Endothelial cell of umbilical vein (primary cell): Measurements from ENCODE around the gene ARHGEF25. TPM values are rescaled to one million over a fixed set of nuclear protein-coding genes. Genes with fewer than 3 reads are reported as not detected.

ENCODE experiments used
- BruUV-seq: library from RNA; stranded (reverse); fragments of 400-500 nt; replicated peaks from 2 replicates; lab custom pipeline; 2021; lab: Mats Ljungman, UMichigan
- CTCF ChIA-PET: fragments of 300-600, 350-600 bp; sonication (Branson Sonifier 250); formaldehyde crosslinking; loops from one replicate; lab custom pipeline; 2021; ENCODE audit warnings: antibody characterized with exemption, inconsistent platforms; lab: Charles Lee
- POLR2A ChIA-PET: fragments of 300-600, 350-600 bp; sonication (Branson Sonifier 250); formaldehyde crosslinking; loops from one replicate; lab custom pipeline; 2021; ENCODE audit warnings: antibody characterized with exemption, inconsistent platforms; lab: Charles Lee
- DNase-seq: peaks from one replicate; pipeline ENCODE4 v3.0.0-alpha.2; 2011; ENCODE audit warnings: low read depth, low spot score
- FAIRE-seq: peaks from 2 replicates; lab custom pipeline; 2011; peaks lifted over from hg19 to GRCh38; lab: Jason Lieb, UNC
- H2AFZ ChIP-seq: 2 replicates; pipeline ENCODE4 v1.6.0; 2012; ENCODE audit warnings: low read depth, low read length, control low read depth, inconsistent platforms
- H3K27ac ChIP-seq: 2 replicates; pipeline ENCODE4 v1.5.1; 2011; ENCODE audit warnings: low read depth, mild to moderate bottlenecking, control low read depth, low read length, moderate library complexity; ENCODE audit not compliant: insufficient read depth
- H3K27me3 ChIP-seq, 2 experiments: 2 replicates each; pipeline versions ENCODE4 v1.6.0 to v1.6.1; 2011; ENCODE audit warnings: low read length in 2 of 2, mixed read lengths in 1 of 2; ENCODE audit not compliant: control insufficient read depth in 2 of 2, insufficient read depth in 2 of 2
- H3K36me3 ChIP-seq, 2 experiments: 2 replicates in 1 of 2; 3 replicates in 1 of 2; pipeline ENCODE4 v1.5.1; 2011; ENCODE audit warnings: low read length in 2 of 2, mild to moderate bottlenecking in 1 of 2, moderate library complexity in 1 of 2; ENCODE audit not compliant: control insufficient read depth in 2 of 2, insufficient read depth in 2 of 2; ENCODE audit errors: extremely low read depth in 1 of 2
- H3K4me1 ChIP-seq: 3 replicates; pipeline ENCODE4 v1.5.1; 2011; ENCODE audit warnings: mild to moderate bottlenecking, low read length; ENCODE audit not compliant: control insufficient read depth, insufficient read depth; ENCODE audit errors: extremely low read depth
- H3K4me2 ChIP-seq: 2 replicates; pipeline ENCODE4 v1.6.1; 2011; ENCODE audit warnings: low read length, control low read depth, mixed read lengths; ENCODE audit not compliant: insufficient read depth
- H3K4me3 ChIP-seq, 3 experiments: fragments of 200-600 bp in 1 of 3; sonication (generic), shearing (Covaris generic) in 1 of 3; replicated peaks in 1 of 3; 2 replicates each; pipeline ENCODE4 v1.5.1; 2011 to 2016; ENCODE audit warnings: control low read depth in 3 of 3, low read length in 3 of 3, mild to moderate bottlenecking in 2 of 3, inconsistent platforms in 1 of 3, low read depth in 1 of 3, moderate library complexity in 1 of 3; ENCODE audit not compliant: insufficient read depth in 1 of 3
- H3K79me2 ChIP-seq: 2 replicates; pipeline ENCODE4 v1.6.0; 2012; ENCODE audit warnings: low read length, inconsistent platforms; ENCODE audit not compliant: control insufficient read depth, insufficient read depth
- H3K9ac ChIP-seq: replicated peaks from 2 replicates; pipeline ENCODE3; 2011; ENCODE audit warnings: low read length, control low read depth; ENCODE audit not compliant: insufficient read depth; ENCODE audit errors: extremely low read depth
- H3K9me1 ChIP-seq: replicated peaks from 3 replicates; pipeline ENCODE4 v1.6.0; 2011; ENCODE audit warnings: mild to moderate bottlenecking, low read length; ENCODE audit not compliant: control insufficient read depth, insufficient read depth; ENCODE audit errors: extremely low read depth
- H3K9me3 ChIP-seq: replicated peaks from 2 replicates; pipeline ENCODE4 v1.5.1; 2012; ENCODE audit warnings: low read length, inconsistent platforms; ENCODE audit not compliant: control insufficient read depth, insufficient read depth
- H4K20me1 ChIP-seq: replicated peaks from 2 replicates; pipeline ENCODE3; 2011; ENCODE audit warnings: mild to moderate bottlenecking, low read length; ENCODE audit not compliant: control insufficient read depth, insufficient read depth; ENCODE audit errors: extremely low read depth
- CTCF ChIP-seq, 2 donors: IDR thresholded peaks; 1 replicate in 1 of 2; 2 replicates in 1 of 2; pipeline ENCODE4 v1.5.1; 2011; ENCODE audit warnings: low read length in 2 of 2, mild to moderate bottlenecking in 2 of 2, moderate library complexity in 2 of 2, control low read depth in 1 of 2, inconsistent platforms in 1 of 2, low read depth in 1 of 2; ENCODE audit not compliant: insufficient read depth in 1 of 2; ENCODE audit errors: extremely low read depth in 1 of 2
- EZH2 ChIP-seq: IDR thresholded peaks from 2 replicates; pipeline ENCODE4 v1.6.1; 2012; ENCODE audit warnings: borderline replicate concordance, low read depth, mild to moderate bottlenecking, moderate library complexity, low read length, inconsistent platforms; ENCODE audit not compliant: severe bottlenecking
- FOS ChIP-seq: IDR thresholded peaks from 2 replicates; pipeline ENCODE4 v1.6.1; 2011; ENCODE audit warnings: mild to moderate bottlenecking, low read length, moderate library complexity, borderline replicate concordance; ENCODE audit not compliant: insufficient read depth
- GATA2 ChIP-seq: IDR thresholded peaks from 2 replicates; pipeline ENCODE4 v1.7.0; 2011; ENCODE audit warnings: low read depth, mild to moderate bottlenecking, moderate library complexity, mixed read lengths, low read length; ENCODE audit not compliant: insufficient read length, insufficient read depth
- JUN ChIP-seq: IDR thresholded peaks from 2 replicates; pipeline ENCODE4 v1.6.1; 2011; ENCODE audit warnings: borderline replicate concordance, low read depth; ENCODE audit not compliant: insufficient read length, insufficient read depth
- MAX ChIP-seq: IDR thresholded peaks from 2 replicates; pipeline ENCODE4 v1.6.1; 2011; ENCODE audit not compliant: insufficient read depth, insufficient read length
- MYC ChIP-seq: IDR thresholded peaks from one replicate; pipeline ENCODE4 v1.6.1; 2011; ENCODE audit warnings: mild to moderate bottlenecking, low read depth, low read length
- POLR2A ChIP-seq: IDR thresholded peaks from 2 replicates; pipeline ENCODE4 v1.6.1; 2012; ENCODE audit warnings: low read depth, mild to moderate bottlenecking, control low read depth, low read length
- POLR2AphosphoS5 ChIP-seq: IDR thresholded peaks from 2 replicates; pipeline ENCODE4 v1.6.1; 2012; ENCODE audit warnings: low read depth, mild to moderate bottlenecking, control low read depth, low read length, moderate library complexity; ENCODE audit not compliant: insufficient read depth
- dilution Hi-C: fragments of 300-500 bp; cut with MboI; formaldehyde crosslinking; loops from one replicate; pipeline ENCODE4 v1.15.0; 2019; ENCODE audit warnings: low sequenced_read_pairs; ENCODE audit not compliant: extremely low pct_ligation_motif_present
- intact Hi-C: fragments of 100-400 bp; cut with micrococcal nuclease; formaldehyde crosslinking; loops from one replicate; pipeline ENCODE4 v1.10.0; 2022
- polyA plus RNA-seq, 4 experiments: library from polyadenylated mRNA; depleted of rRNA in 3 of 4; stranded (reverse) in 3 of 4; unstranded in 1 of 4; fragments of >200 nt; gene quantifications; 2 replicates each; pipeline versions ENCODE4 v1.2.1 to v1.2.3, GENCODE V29; 2011 to 2012; ENCODE audit warnings: missing spikeins in 1 of 4
- total RNA-seq: library from RNA; stranded (reverse); gene quantifications from 2 replicates; pipeline ENCODE4 v1.2.3, GENCODE V29; 2021

ARHGEF25 gene
- total and polyA plus RNA-seq, 2 donors (not counting 3 experiments of a cell fraction or from before 2014, with no cell fraction given), result 4.7 to 7.4 TPM

GRCh38 chr12:57609781-57610553 lies 1.3 kb upstream of the ARHGEF25 start:
- no peak for TF ChIP-seq POLR2A
- peaks cover 3% of the 10 kb centered on the region for H3K4me1 ChIP-seq
- DNase-seq (no peak), FAIRE-seq (no peak)
- intact Hi-C loops, result loop anchor here (2.0 kb wide), 1 partner anchor 19 kb away; the partner anchor contains the start of gene PIP4K2C
- H4K20me1 ChIP-seq, result no peaks in the 10 kb centered on the region
- ChIA-PET CTCF (interaction anchor here (1.0 to 5.7 kb wide), 4 partner anchors 11 to 26 kb away, joined by 4 to 54 read pairs (median 8); partner anchors contain the start of gene B4GALNT1), POLR2A (no interaction called here)
- peaks cover 5 to 16% of the 10 kb centered on the region in 2 experiments for H3K27me3 ChIP-seq
- H3K4me2 ChIP-seq, result no peak overlapping the region
- no peak overlapping the region for H3K9ac ChIP-seq
- H3K9me3 ChIP-seq, result no peaks in the 10 kb centered on the region
- H3K9me1 ChIP-seq, result no peaks in the 10 kb centered on the region
- no peak overlapping the region for H3K4me3 ChIP-seq
- dilution Hi-C loops, result no loop called here
- no peak overlapping the region for H3K27ac ChIP-seq
- no peaks in the 10 kb centered on the region for H3K79me2 ChIP-seq
- no peak overlapping the region for H2AFZ ChIP-seq
- no TSS peak for BruUV-seq
- H3K36me3 ChIP-seq, result peaks cover 0 to 1% of the 10 kb centered on the region in 2 experiments

GRCh38 chr12:57610554-57611107 lies 604 bp upstream of the ARHGEF25 start:
- TF ChIP-seq POLR2A (no peak), EZH2 (no peak), CTCF (IDR thresholded peaks at IDR 0.05; ENCODE audit: extremely low read depth in 1 of 2, insufficient read depth in 1 of 2, low read depth in 1 of 2, low read length in 2 of 2) (no peak), POLR2AphosphoS5 (no peak), GATA2 (no peak), MYC (no peak), JUN (no peak), FOS (no peak), MAX (no peak)
- CTCF ChIA-PET, result interaction anchor here (0.6 to 5.7 kb wide), 6 partner anchors 10 to 116 kb away, joined by 3 to 54 read pairs (median 7); partner anchors contain the start of gene B4GALNT1
- H3K36me3 ChIP-seq, result peaks cover 0 to 1% of the 10 kb centered on the region in 2 experiments
- peak overlapping the region; percentile 32 for H3K4me2 ChIP-seq
- peak overlapping the region; percentile 91 for H2AFZ ChIP-seq
- POLR2A ChIA-PET, result interaction anchor here (1.0 kb wide), 1 partner anchor 10 kb away, joined by 3 read pairs; no protein-coding TSS in a partner anchor
- H3K9ac ChIP-seq, result no peak overlapping the region
- intact Hi-C loops, result loop anchor here (2.0 kb wide), 1 partner anchor 20 kb away; the partner anchor contains the start of gene PIP4K2C
- H3K27ac ChIP-seq, result no peak overlapping the region
- BruUV-seq, result no TSS peak
- no peaks in the 10 kb centered on the region for H4K20me1 ChIP-seq
- peaks cover 5 to 16% of the 10 kb centered on the region in 2 experiments for H3K27me3 ChIP-seq
- no peaks in the 10 kb centered on the region for H3K9me1 ChIP-seq
- no peak for FAIRE-seq
- H3K79me2 ChIP-seq, result no peaks in the 10 kb centered on the region
- no peak for DNase-seq
- dilution Hi-C loops, result no loop called here
- peaks cover 3% of the 10 kb centered on the region for H3K4me1 ChIP-seq
- no peaks in the 10 kb centered on the region for H3K9me3 ChIP-seq
- peak overlapping the region in 2 of 3 experiments; percentile 30 to 67 for H3K4me3 ChIP-seq
